OCI-LY7 (cell line): ENCODE data around the gene PARD3B. TPM values are rescaled to one million over a fixed set of nuclear protein-coding genes. Genes with fewer than 3 reads are reported as not detected.

Experiments
- BruUV-seq: library from RNA; stranded (reverse); fragments of 400-500 nt; replicated peaks from 2 replicates; lab custom pipeline; 2021; lab: Mats Ljungman, UMichigan
- CTCF ChIA-PET: fragments of 300-600 bp; sonication (Branson Sonifier 250); formaldehyde crosslinking; loops from one replicate; lab custom pipeline; 2022; ENCODE audit warnings: antibody characterized with exemption; ENCODE audit not compliant: unreplicated experiment; lab: Charles Lee
- POLR2A ChIA-PET: fragments of 300-600 bp; sonication (Branson Sonifier 250); formaldehyde crosslinking; loops from one replicate; lab custom pipeline; 2022; ENCODE audit warnings: antibody characterized with exemption; lab: Charles Lee
- DNase-seq: peaks from one replicate; pipeline ENCODE4 v3.0.0-alpha.2; 2015; ENCODE audit warnings: low spot score
- H2AFZ ChIP-seq: fragments of 200-600 bp; sonication (generic), shearing (Covaris generic); 2 replicates; pipeline ENCODE4 v1.6.1; 2014; ENCODE audit warnings: mild to moderate bottlenecking, antibody characterized with exemption, low read length, moderate library complexity
- H3K27ac ChIP-seq: fragments of 200-600 bp; sonication (generic); 2 replicates; pipeline ENCODE4 v1.5.1; 2014; ENCODE audit warnings: mixed run types, low read depth, mild to moderate bottlenecking, moderate library complexity, low read length, inconsistent platforms; ENCODE audit not compliant: poor library complexity, severe bottlenecking
- H3K36me3 ChIP-seq: fragments of 200-600 bp; sonication (generic); 2 replicates; pipeline ENCODE4 v1.6.1; 2014; ENCODE audit warnings: mild to moderate bottlenecking, antibody characterized with exemption, low read length, moderate library complexity, mixed read lengths; ENCODE audit not compliant: insufficient read depth
- H3K4me1 ChIP-seq: fragments of 200-600 bp; sonication (generic); 2 replicates; pipeline ENCODE4 v1.5.1; 2014; ENCODE audit warnings: mild to moderate bottlenecking, low read length; ENCODE audit not compliant: insufficient read depth, poor library complexity, severe bottlenecking
- H3K4me2 ChIP-seq: fragments of 200-600 bp; sonication (generic); 2 replicates; pipeline ENCODE4 v1.6.1; 2014; ENCODE audit warnings: mild to moderate bottlenecking, low read length
- H3K4me3 ChIP-seq: fragments of 200-600 bp; sonication (generic); 2 replicates; pipeline ENCODE4 v1.5.1; 2014; ENCODE audit warnings: mild to moderate bottlenecking, low read depth, low read length; ENCODE audit not compliant: poor library complexity, severe bottlenecking
- H3K79me2 ChIP-seq: fragments of 200-600 bp; sonication (generic); 2 replicates; pipeline ENCODE4 v1.6.1; 2016; ENCODE audit warnings: low read depth, mild to moderate bottlenecking, low read length, moderate library complexity, mixed read lengths; ENCODE audit not compliant: insufficient read depth
- H3K9me2 ChIP-seq: fragments of 200-600 bp; sonication (generic); 2 replicates; pipeline ENCODE4 v1.6.1; 2016; ENCODE audit warnings: mild to moderate bottlenecking, low read length, mixed read lengths; ENCODE audit not compliant: insufficient read depth
- H3K9me3 ChIP-seq: fragments of 200-600 bp; sonication (generic); 2 replicates; pipeline ENCODE4 v1.6.1; 2014; ENCODE audit warnings: mild to moderate bottlenecking, mixed run types, low read length, mixed read lengths
- H4K20me1 ChIP-seq: fragments of 200-600 bp; sonication (generic); 2 replicates; pipeline ENCODE4 v1.6.1; 2014; ENCODE audit warnings: mild to moderate bottlenecking, antibody characterized with exemption, low read length, moderate library complexity, mixed read lengths; ENCODE audit not compliant: insufficient read depth
- CTCF ChIP-seq: fragments of 200-600 bp; sonication (generic); conservative IDR thresholded peaks from 2 replicates; pipeline ENCODE4 v1.5.1; 2014; ENCODE audit warnings: mild to moderate bottlenecking, antibody characterized with exemption, low read length, moderate library complexity, mixed read lengths
- EZH2phosphoT487 ChIP-seq: fragments of 200-600 bp; sonication (generic); IDR thresholded peaks from 2 replicates; pipeline ENCODE4 v1.6.1; 2018; ENCODE audit warnings: low read depth, borderline replicate concordance, mild to moderate bottlenecking, mixed run types, antibody characterized with exemption, low read length, moderate library complexity, mixed read lengths
- intact Hi-C: fragments of 100-400 bp; cut with micrococcal nuclease; formaldehyde crosslinking; loops from one replicate; pipeline ENCODE4 v1.10.0; 2022; ENCODE audit not compliant: unreplicated experiment
- total RNA-seq, 2 experiments: library from RNA; depleted of rRNA in 1 of 2; stranded (reverse); fragments of >200 nt in 1 of 2; shearing (Covaris generic) in 1 of 2; gene quantifications; 2 replicates each; pipeline ENCODE4 v1.2.3, GENCODE V29; 2014 to 2022

The PARD3B gene
- total RNA-seq, 2 experiments from 2014 or later = not detected

- ChIA-PET POLR2A (no interaction called here), CTCF (no interaction called here)
- H3K4me3 ChIP-seq = no peak overlapping the region
- no peaks in the 10 kb centered on the region for H4K20me1 ChIP-seq
- no peak for DNase-seq
- TF ChIP-seq EZH2phosphoT487 (no peak), CTCF (no peak)
- no peak overlapping the region for H2AFZ ChIP-seq
- H3K4me1 ChIP-seq = no peaks in the 10 kb centered on the region
- BruUV-seq = no TSS peak
- H3K36me3 ChIP-seq = no peaks in the 10 kb centered on the region
- no peaks in the 10 kb centered on the region for H3K9me2 ChIP-seq
- intact Hi-C loops = no loop called here
- no peaks in the 10 kb centered on the region for H3K9me3 ChIP-seq
- no peaks in the 10 kb centered on the region for H3K79me2 ChIP-seq
- no peak overlapping the region for H3K27ac ChIP-seq
- H3K4me2 ChIP-seq = no peak overlapping the region
These were observed 570.2 kb downstream of the PARD3B start for GRCh38 chr2:205115511-205115910.

- Histone ChIP-seq H3K27ac (no peak overlapping the region), H2AFZ (no peak overlapping the region), H3K36me3 (no peaks in the 10 kb centered on the region), H3K79me2 (no peaks in the 10 kb centered on the region), H4K20me1 (no peaks in the 10 kb centered on the region), H3K4me3 (no peak overlapping the region), H3K4me2 (no peak overlapping the region), H3K9me2 (no peaks in the 10 kb centered on the region), H3K4me1 (no peaks in the 10 kb centered on the region), H3K9me3 (no peaks in the 10 kb centered on the region)
- DNase-seq = no peak
- POLR2A ChIA-PET = no interaction called here
- CTCF ChIA-PET = no interaction called here
- no TSS peak for BruUV-seq
- no peak for TF ChIP-seq CTCF
- TF ChIP-seq EZH2phosphoT487 = no peak
- intact Hi-C loops = no loop called here
These were observed 571.9 kb downstream of the PARD3B start for GRCh38 chr2:205117125-205117524.

- POLR2A ChIA-PET = no interaction called here
- Histone ChIP-seq H2AFZ (no peak overlapping the region), H3K79me2 (no peaks in the 10 kb centered on the region), H3K9me3 (no peaks in the 10 kb centered on the region), H3K36me3 (no peaks in the 10 kb centered on the region), H3K9me2 (no peaks in the 10 kb centered on the region), H3K4me3 (no peak overlapping the region), H3K4me2 (no peak overlapping the region), H3K27ac (no peak overlapping the region), H4K20me1 (no peaks in the 10 kb centered on the region), H3K4me1 (no peaks in the 10 kb centered on the region)
- no TSS peak for BruUV-seq
- TF ChIP-seq EZH2phosphoT487 (no peak), CTCF (no peak)
- intact Hi-C loops = no loop called here
- no peak for DNase-seq
- CTCF ChIA-PET = no interaction called here
These were observed 573.9 kb downstream of the PARD3B start for GRCh38 chr2:205119136-205119535.
